Peyer's patch (tissue), 4 donors: ENCODE results near the gene FBXO38. TPM values are rescaled to one million over a fixed set of nuclear protein-coding genes. Genes with fewer than 3 reads are reported as not detected.

Source experiments
- DNase-seq, 3 donors: peaks; one replicate each; pipeline ENCODE4 v3.0.0-alpha.2; 2017 to 2019
- H3K27ac ChIP-seq, 4 donors: fragments of 200-600 bp; sonication (generic); one replicate each; pipeline ENCODE4 v1.5.1; 2016 to 2019
- H3K27me3 ChIP-seq, 2 donors: fragments of 200-600 bp; sonication (generic); one replicate each; pipeline ENCODE4 v1.5.1; 2019
- H3K36me3 ChIP-seq, 3 donors: fragments of 200-600 bp; sonication (generic); one replicate each; pipeline ENCODE4 v1.5.1; 2016 to 2019
- H3K4me1 ChIP-seq, 4 donors: fragments of 200-600 bp; sonication (generic); one replicate each; pipeline ENCODE4 v1.5.1; 2016 to 2019
- H3K4me3 ChIP-seq, 4 donors: fragments of 200-600 bp; sonication (generic); 1 replicate in 3 of 4; 2 replicates in 1 of 4; pipeline ENCODE4 v1.5.1; 2016 to 2019; ENCODE audit warnings: mild to moderate bottlenecking in 1 of 4
- H3K9me3 ChIP-seq, 4 donors: fragments of 200-600 bp; sonication (generic); one replicate each; pipeline ENCODE4 v1.5.1; 2016 to 2019; ENCODE audit warnings: mild to moderate bottlenecking in 1 of 4
- CTCF ChIP-seq, 6 experiments: fragments of 450-650 bp in 4 of 6; fragments of 200-600 bp in 2 of 6; sonication (generic) in 1 of 6; IDR thresholded peaks; one replicate each; pipeline ENCODE4 v1.5.1; 2017 to 2019; ENCODE audit warnings: antibody characterized with exemption in 6 of 6, mild to moderate bottlenecking in 3 of 6, moderate library complexity in 1 of 6
- POLR2A ChIP-seq, 2 donors: fragments of 450-650 bp; IDR thresholded peaks; one replicate each; pipeline ENCODE4 v1.5.1; 2017; ENCODE audit warnings: antibody characterized with exemption in 2 of 2, mild to moderate bottlenecking in 2 of 2, moderate library complexity in 2 of 2
- total RNA-seq, 4 donors: library from RNA; depleted of rRNA; stranded (reverse); fragments of >200 nt; gene quantifications; one replicate each; pipeline ENCODE4 v1.1.0, GENCODE V29; 2016

FBXO38 gene
- total RNA-seq, 4 donors from 2014 or later = 52.2 to 91.6 (median 64.5) TPM

- no peak for TF ChIP-seq CTCF (IDR thresholded peaks at IDR 0.05)
- TF ChIP-seq POLR2A (IDR thresholded peaks at IDR 0.05) = no peak
- no peaks in the 10 kb centered on the region for H3K9me3 ChIP-seq
- no peak overlapping the region for H3K4me3 ChIP-seq
- no peak overlapping the region for H3K27ac ChIP-seq
- H3K36me3 ChIP-seq = no peaks in the 10 kb centered on the region
- H3K4me1 ChIP-seq = no peaks in the 10 kb centered on the region
- H3K27me3 ChIP-seq = no peaks in the 10 kb centered on the region
- DNase-seq = no peak
These were observed 68.9 kb downstream of the FBXO38 start for GRCh38 chr5:148452499-148453193.

- Histone ChIP-seq H3K36me3 (no peaks in the 10 kb centered on the region), H3K4me1 (no peaks in the 10 kb centered on the region), H3K9me3 (no peaks in the 10 kb centered on the region), H3K4me3 (no peak overlapping the region), H3K27ac (no peak overlapping the region), H3K27me3 (no peaks in the 10 kb centered on the region)
- TF ChIP-seq CTCF (IDR thresholded peaks at IDR 0.05) (no peak), POLR2A (IDR thresholded peaks at IDR 0.05) (no peak)
- DNase-seq = no peak
These were observed 70.8 kb downstream of the FBXO38 start for GRCh38 chr5:148454576-148454975.

- Histone ChIP-seq H3K4me3 (no peak overlapping the region), H3K27me3 (no peaks in the 10 kb centered on the region), H3K36me3 (no peaks in the 10 kb centered on the region), H3K27ac (no peak overlapping the region), H3K4me1 (no peaks in the 10 kb centered on the region), H3K9me3 (no peaks in the 10 kb centered on the region)
- TF ChIP-seq POLR2A (IDR thresholded peaks at IDR 0.05) (no peak), CTCF (IDR thresholded peaks at IDR 0.05) (no peak)
- no peak for DNase-seq
These were observed 71.4 kb downstream of the FBXO38 start for GRCh38 chr5:148455185-148455584.

- no peak for TF ChIP-seq POLR2A (IDR thresholded peaks at IDR 0.05)
- TF ChIP-seq CTCF (IDR thresholded peaks at IDR 0.05) = peak in 4 of 6 experiments; percentile 18 to 30 (median 24)
- Histone ChIP-seq H3K36me3 (no peaks in the 10 kb centered on the region), H3K4me1 (no peaks in the 10 kb centered on the region), H3K27me3 (no peaks in the 10 kb centered on the region), H3K4me3 (no peak overlapping the region), H3K9me3 (no peaks in the 10 kb centered on the region), H3K27ac (no peak overlapping the region)
- no peak for DNase-seq
These were observed 73.4 kb downstream of the FBXO38 start for GRCh38 chr5:148457183-148457620.

- no peak for DNase-seq
- Histone ChIP-seq H3K9me3 (no peaks in the 10 kb centered on the region), H3K27me3 (no peaks in the 10 kb centered on the region), H3K4me3 (no peak overlapping the region), H3K4me1 (no peaks in the 10 kb centered on the region), H3K36me3 (no peaks in the 10 kb centered on the region), H3K27ac (no peak overlapping the region)
- TF ChIP-seq POLR2A (IDR thresholded peaks at IDR 0.05) (no peak), CTCF (IDR thresholded peaks at IDR 0.05) (no peak)
These were observed 74.5 kb downstream of the FBXO38 start for GRCh38 chr5:148458036-148458888.
